Adrenal gland (tissue), 5 donors: ENCODE data around the gene POM121C.
"Not testable (repeated sequence)": the region's sequence is repeated elsewhere in the genome, so short reads cannot be mapped to it uniquely, and the experiment has no call there.

Source experiments
- POLR2A ChIP-seq, 2 donors: fragments of 450-650 bp; IDR thresholded peaks; one replicate each; pipeline ENCODE4 v1.6.1; 2017; ENCODE audit warnings: antibody characterized with exemption in 2 of 2, mild to moderate bottlenecking in 2 of 2, moderate library complexity in 1 of 2
- TF ChIP-seq, protein P1 (sequence below), 6 experiments: fragments of 450-650 bp in 4 of 6; fragments of 200-600 bp in 2 of 6; sonication (generic) in 1 of 6; IDR thresholded peaks; 1 replicate in 5 of 6; 2 replicates in 1 of 6; pipeline versions ENCODE4 v1.5.1 to v1.8.0; 2016 to 2021; ENCODE audit warnings: antibody characterized with exemption in 6 of 6, mild to moderate bottlenecking in 2 of 6, moderate library complexity in 1 of 6
- donor health status: DM: no; HTN: no; CAD: no.

DNA sequence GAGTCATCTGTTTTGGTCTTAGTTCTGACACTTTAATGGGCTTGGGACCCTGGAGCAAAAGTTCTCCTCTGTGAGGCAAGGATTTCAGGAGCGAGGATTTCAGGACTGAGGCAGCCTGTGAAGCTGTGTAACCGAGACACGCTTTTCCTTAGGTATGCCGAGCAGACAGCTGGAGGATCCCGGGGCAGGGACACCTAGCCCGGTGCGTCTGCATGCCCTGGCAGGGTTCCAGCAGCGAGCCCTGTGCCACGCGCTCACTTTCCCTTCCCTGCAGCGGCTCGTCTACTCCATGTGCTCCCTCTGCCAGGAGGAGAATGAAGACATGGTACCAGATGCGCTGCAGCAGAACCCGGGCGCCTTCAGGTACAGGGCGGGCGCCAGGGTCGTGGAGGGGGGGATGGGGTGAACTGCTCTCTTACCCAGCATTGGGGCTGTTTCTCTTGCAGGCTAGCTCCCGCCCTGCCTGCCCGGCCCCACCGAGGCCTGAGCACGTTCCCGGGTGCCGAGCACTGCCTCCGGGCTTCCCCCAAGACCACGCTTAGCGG, 70.2 kb downstream of the POM121C start:
- TF ChIP-seq, protein P1, sequence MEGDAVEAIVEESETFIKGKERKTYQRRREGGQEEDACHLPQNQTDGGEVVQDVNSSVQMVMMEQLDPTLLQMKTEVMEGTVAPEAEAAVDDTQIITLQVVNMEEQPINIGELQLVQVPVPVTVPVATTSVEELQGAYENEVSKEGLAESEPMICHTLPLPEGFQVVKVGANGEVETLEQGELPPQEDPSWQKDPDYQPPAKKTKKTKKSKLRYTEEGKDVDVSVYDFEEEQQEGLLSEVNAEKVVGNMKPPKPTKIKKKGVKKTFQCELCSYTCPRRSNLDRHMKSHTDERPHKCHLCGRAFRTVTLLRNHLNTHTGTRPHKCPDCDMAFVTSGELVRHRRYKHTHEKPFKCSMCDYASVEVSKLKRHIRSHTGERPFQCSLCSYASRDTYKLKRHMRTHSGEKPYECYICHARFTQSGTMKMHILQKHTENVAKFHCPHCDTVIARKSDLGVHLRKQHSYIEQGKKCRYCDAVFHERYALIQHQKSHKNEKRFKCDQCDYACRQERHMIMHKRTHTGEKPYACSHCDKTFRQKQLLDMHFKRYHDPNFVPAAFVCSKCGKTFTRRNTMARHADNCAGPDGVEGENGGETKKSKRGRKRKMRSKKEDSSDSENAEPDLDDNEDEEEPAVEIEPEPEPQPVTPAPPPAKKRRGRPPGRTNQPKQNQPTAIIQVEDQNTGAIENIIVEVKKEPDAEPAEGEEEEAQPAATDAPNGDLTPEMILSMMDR (IDR thresholded peaks at IDR 0.05), result not testable (repeated sequence)
- TF ChIP-seq POLR2A (IDR thresholded peaks at IDR 0.05), result not testable (repeated sequence)
